CD4-positive, alpha-beta T cell treated with Interleukin-10 for 1 hour (primary cell): ENCODE data around the gene ZDHHC5.

Experiments
- DNase-seq: peaks from one replicate; pipeline ENCODE4 v3.0.0-alpha.2; 2020

Gene ZDHHC5

GRCh38 chr11:57667736-57668433 lies at the start of gene ZDHHC5:
Gene ZDHHC5, plus strand, starts transcription at chr11:57668114. Its CDS starts 4,977 bp downstream, at chr11:57673091.
- peak; percentile 99 for DNase-seq

- DNase-seq = no peak
Observed at GRCh38 chr11:57618438-57618837, 49.5 kb upstream of the ZDHHC5 start.

- no peak for DNase-seq
Observed at GRCh38 chr11:57619331-57619730, 48.6 kb upstream of the ZDHHC5 start.

GRCh38 chr11:57620467-57620866 lies 47.4 kb upstream of the ZDHHC5 start:
- no peak for DNase-seq

GRCh38 chr11:57622263-57622662 lies 45.7 kb upstream of the ZDHHC5 start:
- DNase-seq = no peak

- DNase-seq = no peak
Observed at GRCh38 chr11:57624864-57625263, 43.0 kb upstream of the ZDHHC5 start.

- no peak for DNase-seq
Observed at GRCh38 chr11:57626895-57627294, 41.0 kb upstream of the ZDHHC5 start.

- no peak for DNase-seq
Observed at GRCh38 chr11:57630171-57630570, 37.7 kb upstream of the ZDHHC5 start.

- DNase-seq = no peak
Observed at GRCh38 chr11:57632116-57632515, 35.8 kb upstream of the ZDHHC5 start.

GRCh38 chr11:57633394-57634070 lies 34.4 kb upstream of the ZDHHC5 start:
- no peak for DNase-seq

GRCh38 chr11:57634311-57634710 lies 33.6 kb upstream of the ZDHHC5 start:
- no peak for DNase-seq

- no peak for DNase-seq
Observed at GRCh38 chr11:57635246-57635645, 32.7 kb upstream of the ZDHHC5 start.

GRCh38 chr11:57637626-57638004 lies 30.3 kb upstream of the ZDHHC5 start:
- no peak for DNase-seq

- no peak for DNase-seq
Observed at GRCh38 chr11:57638005-57638781, 29.7 kb upstream of the ZDHHC5 start.

- DNase-seq = no peak
Observed at GRCh38 chr11:57638811-57639320, 29.0 kb upstream of the ZDHHC5 start.

GRCh38 chr11:57639321-57640067 lies 28.4 kb upstream of the ZDHHC5 start:
- DNase-seq = no peak

GRCh38 chr11:57640068-57640800 lies 27.7 kb upstream of the ZDHHC5 start:
- DNase-seq = no peak

GRCh38 chr11:57641011-57641807 lies 26.7 kb upstream of the ZDHHC5 start:
- peak; percentile 51 for DNase-seq

- DNase-seq = no peak
Observed at GRCh38 chr11:57643802-57644201, 24.1 kb upstream of the ZDHHC5 start.

- peak; percentile 91 for DNase-seq
Observed at GRCh38 chr11:57644748-57645688, 22.9 kb upstream of the ZDHHC5 start.
